SU-DHL-6 (cell line): ENCODE measurements around the gene NOVA1.

Experiments used
- H2AFZ ChIP-seq: fragments of 200-600 bp; sonication (generic); 2 replicates; pipeline ENCODE4 v1.6.1; 2014; ENCODE audit warnings: low read depth, mild to moderate bottlenecking, moderate library complexity, mixed read lengths, antibody characterized with exemption, low read length; ENCODE audit not compliant: severe bottlenecking
- H3F3A ChIP-seq: fragments of 200-600 bp; shearing (Covaris generic); 2 replicates; pipeline ENCODE4 v1.6.0; 2016; ENCODE audit warnings: antibody characterized with exemption, mild to moderate bottlenecking; ENCODE audit not compliant: insufficient read depth
- H3K27ac ChIP-seq: fragments of 200-600 bp; sonication (generic); 2 replicates; pipeline ENCODE4 v1.5.1; 2016; ENCODE audit warnings: low read depth, mild to moderate bottlenecking, low read length, moderate library complexity, mixed read lengths
- H3K27me3 ChIP-seq: fragments of 200-600 bp; sonication (generic), shearing (Covaris generic); 2 replicates; pipeline ENCODE4 v1.6.0; 2014; ENCODE audit warnings: mild to moderate bottlenecking, low read length
- H3K36me3 ChIP-seq: fragments of 200-600 bp; sonication (generic); 2 replicates; pipeline ENCODE4 v1.6.1; 2014; ENCODE audit warnings: mild to moderate bottlenecking, low read length, mixed read lengths
- H3K4me2 ChIP-seq: fragments of 300-600, 200-600 bp; shearing (Covaris generic), sonication (generic); 2 replicates; pipeline ENCODE4 v1.6.0; 2014; ENCODE audit warnings: low read length, low read depth, mild to moderate bottlenecking; ENCODE audit not compliant: poor library complexity, severe bottlenecking
- H3K4me3 ChIP-seq: fragments of 200-600 bp; sonication (generic); 2 replicates; pipeline ENCODE4 v1.5.1; 2014; ENCODE audit warnings: antibody characterized with exemption, low read length, mild to moderate bottlenecking, mixed read lengths; ENCODE audit not compliant: insufficient read depth, poor library complexity, severe bottlenecking
- H3K79me2 ChIP-seq: fragments of 200-600 bp; sonication (generic); 2 replicates; pipeline ENCODE4 v1.6.1; 2014; ENCODE audit warnings: mild to moderate bottlenecking, low read length, moderate library complexity; ENCODE audit not compliant: insufficient read depth
- H3K9ac ChIP-seq: fragments of 200-600 bp; sonication (generic); 2 replicates; pipeline ENCODE4 v1.7.0; 2014; ENCODE audit warnings: mild to moderate bottlenecking, low read length
- H3K9me2 ChIP-seq: fragments of 200-600 bp; sonication (generic); replicated peaks from 2 replicates; pipeline ENCODE4 v1.6.1; 2014; ENCODE audit warnings: low read length; ENCODE audit not compliant: insufficient read depth
- H3K9me3 ChIP-seq: fragments of 200-600 bp; sonication (generic); 2 replicates; pipeline ENCODE4 v1.6.1; 2014; ENCODE audit warnings: low read length, mixed read lengths; ENCODE audit not compliant: insufficient read depth
- H4K20me1 ChIP-seq: fragments of 200-600 bp; sonication (generic); 2 replicates; pipeline ENCODE4 v1.6.1; 2014; ENCODE audit warnings: low read depth, mild to moderate bottlenecking, antibody characterized with exemption, low read length, moderate library complexity, mixed read lengths
- CTCF ChIP-seq: fragments of 200-600 bp; sonication (generic); IDR thresholded peaks from one replicate; pipeline ENCODE4 v1.5.1; 2017; ENCODE audit warnings: antibody characterized with exemption, mild to moderate bottlenecking, low read length, moderate library complexity; ENCODE audit not compliant: insufficient read depth, poor library complexity, severe bottlenecking
- EZH2phosphoT487 ChIP-seq: fragments of 200-600 bp; sonication (generic), shearing (Covaris generic); conservative IDR thresholded peaks from 2 replicates; pipeline ENCODE4 v1.6.1; 2018; ENCODE audit warnings: mild to moderate bottlenecking, antibody characterized with exemption, low read length, moderate library complexity, mixed read lengths

Gene NOVA1

GRCh38 chr14:26463136-26463535 lies 134.7 kb downstream of the NOVA1 start:
- Histone ChIP-seq H3K27me3 (no peaks in the 10 kb centered on the region), H3K27ac (no peak overlapping the region), H3K9me3 (no peaks in the 10 kb centered on the region), H2AFZ (no peak overlapping the region), H3K9me2 (no peaks in the 10 kb centered on the region), H3K4me2 (no peak overlapping the region), H3K36me3 (no peaks in the 10 kb centered on the region), H4K20me1 (no peaks in the 10 kb centered on the region), H3K4me3 (no peak overlapping the region), H3K9ac (no peak overlapping the region), H3F3A (no peaks in the 10 kb centered on the region), H3K79me2 (no peaks in the 10 kb centered on the region)
- TF ChIP-seq EZH2phosphoT487 (no peak), CTCF (no peak)

DNA sequence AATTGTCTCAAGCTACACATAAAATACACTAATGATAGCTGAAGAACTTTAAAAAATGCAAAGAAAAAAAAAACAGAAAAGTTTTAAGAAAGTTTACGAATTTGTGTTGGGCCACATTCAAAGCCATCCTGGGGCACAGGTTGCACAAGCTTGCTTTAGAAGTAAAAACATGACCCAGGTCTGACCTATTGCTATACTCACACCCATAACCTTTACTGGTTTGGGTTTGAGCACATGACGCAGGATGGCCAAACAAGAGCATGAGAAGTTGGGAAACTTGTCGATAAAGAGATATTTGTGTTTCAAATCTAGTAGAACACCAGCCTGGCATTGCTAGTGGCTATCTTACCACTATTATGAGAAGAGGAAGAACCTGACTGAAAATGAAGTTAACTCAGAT lies 143.7 kb downstream of the NOVA1 start:
- no peak overlapping the region for H3K9ac ChIP-seq
- H3K9me3 ChIP-seq, result 0 out of 2 replicates have a peak, but pooled peaks cover 10% of the 10 kb centered on the region
- no peaks in the 10 kb centered on the region for H3K79me2 ChIP-seq
- no peaks in the 10 kb centered on the region for H3K27me3 ChIP-seq
- no peaks in the 10 kb centered on the region for H3F3A ChIP-seq
- no peak overlapping the region for H2AFZ ChIP-seq
- TF ChIP-seq EZH2phosphoT487 (no peak), CTCF (no peak)
- H3K36me3 ChIP-seq, result no peaks in the 10 kb centered on the region
- H4K20me1 ChIP-seq, result no peaks in the 10 kb centered on the region
- H3K4me3 ChIP-seq, result no peak overlapping the region
- H3K27ac ChIP-seq, result no peak overlapping the region
- H3K9me2 ChIP-seq, result no peaks in the 10 kb centered on the region
- no peak overlapping the region for H3K4me2 ChIP-seq

DNA sequence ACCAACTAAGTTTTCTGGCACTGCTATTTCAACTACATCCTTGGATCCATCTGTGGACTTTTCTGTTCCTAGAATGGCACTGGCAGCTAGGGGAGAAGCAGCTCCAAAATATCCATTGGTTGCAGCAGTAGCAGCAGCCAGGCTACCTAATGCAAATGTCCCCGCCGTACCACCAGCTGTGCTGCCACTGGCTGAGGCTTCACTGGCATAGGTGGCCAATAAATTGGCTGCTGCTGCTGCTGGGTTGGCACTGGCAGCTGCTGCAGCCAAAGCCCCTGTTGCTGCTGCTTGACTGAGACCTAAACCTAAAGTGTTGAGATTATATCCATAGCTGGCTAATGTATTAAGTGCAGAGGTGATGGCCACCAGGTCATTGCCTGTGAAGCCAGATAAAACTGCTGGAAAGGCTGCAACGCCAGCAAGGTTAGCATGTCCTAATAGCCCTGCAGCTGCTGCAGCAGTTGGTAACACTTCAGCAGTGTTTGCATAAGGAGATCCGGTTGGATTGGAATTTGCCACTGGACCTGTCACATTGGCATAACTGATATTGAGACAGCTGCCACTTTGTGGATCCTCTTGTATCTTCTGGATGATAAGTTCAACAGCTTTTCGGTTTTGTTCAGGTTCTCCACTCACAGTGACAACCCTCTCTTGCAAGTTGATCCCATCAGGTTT lies 149.5 kb downstream of the NOVA1 start:
- Histone ChIP-seq H2AFZ (no peak overlapping the region), H3K4me3 (no peak overlapping the region), H3K79me2 (no peaks in the 10 kb centered on the region), H3F3A (no peaks in the 10 kb centered on the region), H3K4me2 (no peak overlapping the region), H3K27me3 (no peaks in the 10 kb centered on the region), H3K36me3 (no peaks in the 10 kb centered on the region), H3K9me3 (0 out of 2 replicates have a peak, but pooled peaks cover 8% of the 10 kb centered on the region), H3K9ac (no peak overlapping the region), H3K27ac (no peak overlapping the region), H4K20me1 (no peaks in the 10 kb centered on the region), H3K9me2 (no peaks in the 10 kb centered on the region)
- no peak for TF ChIP-seq EZH2phosphoT487
- no peak for TF ChIP-seq CTCF
